Panc1 (cell line): Measurements from ENCODE around the gene VPS37B. TPM values are rescaled to one million over a fixed set of nuclear protein-coding genes. Genes with fewer than 3 reads are reported as not detected.

Experiments used
- ATAC-seq: fragments of 200-7000 bp; cut with Tn5 transposase; 2 replicates; pipeline ENCODE4 v1.9.1; 2020; ENCODE audit warnings: mild to moderate bottlenecking, moderate library complexity
- BruUV-seq: library from RNA; stranded (reverse); fragments of 400-500 nt; replicated peaks from 2 replicates; lab custom pipeline; 2021; lab: Mats Ljungman, UMichigan
- CTCF ChIA-PET: fragments of 300-600 bp; sonication (Branson Sonifier 250); formaldehyde crosslinking; loops from one replicate; lab custom pipeline; 2022; ENCODE audit warnings: antibody characterized with exemption; lab: Charles Lee
- POLR2A ChIA-PET: fragments of 300-600 bp; sonication (Branson Sonifier 250); formaldehyde crosslinking; loops from one replicate; lab custom pipeline; 2022; ENCODE audit warnings: antibody characterized with exemption; lab: Charles Lee
- DNase-seq: peaks from one replicate; pipeline ENCODE4 v3.0.0-alpha.2; 2010; ENCODE audit warnings: low read depth, low spot score
- H3K27ac ChIP-seq: 2 replicates; pipeline ENCODE4 v1.5.1; 2011; ENCODE audit warnings: mild to moderate bottlenecking, low read length, inconsistent platforms
- H3K27me3 ChIP-seq: fragments of 200-500 bp; sonication (Bioruptor generic); 2 replicates; pipeline ENCODE4 v1.6.0; 2014; ENCODE audit warnings: low read length, inconsistent platforms; ENCODE audit not compliant: control insufficient read depth, insufficient read depth
- H3K36me3 ChIP-seq: fragments of 200-500 bp; sonication (Bioruptor generic); 2 replicates; pipeline ENCODE4 v1.5.1; 2014; ENCODE audit warnings: inconsistent platforms, mild to moderate bottlenecking, low read length, moderate library complexity; ENCODE audit not compliant: control insufficient read depth, insufficient read depth
- H3K4me1 ChIP-seq: 2 replicates; pipeline ENCODE4 v1.5.1; 2011; ENCODE audit warnings: inconsistent platforms, mild to moderate bottlenecking, low read length, moderate library complexity; ENCODE audit not compliant: control insufficient read depth, insufficient read depth
- H3K4me3 ChIP-seq, 2 experiments: 2 replicates each; pipeline ENCODE4 v1.5.1; 2011 to 2012; ENCODE audit warnings: low read depth in 2 of 2, low read length in 2 of 2, mild to moderate bottlenecking in 2 of 2, inconsistent platforms in 1 of 2, moderate library complexity in 1 of 2
- H3K9me3 ChIP-seq: fragments of 200-500 bp; sonication (Bioruptor generic); 2 replicates; pipeline ENCODE4 v1.5.1; 2014; ENCODE audit warnings: low read depth, mild to moderate bottlenecking, inconsistent platforms, low read length, moderate library complexity; ENCODE audit not compliant: control insufficient read depth, insufficient read depth
- POLR2AphosphoS5 ChIP-seq: IDR thresholded peaks from 2 replicates; pipeline ENCODE4 v1.6.1; 2012; ENCODE audit warnings: mild to moderate bottlenecking, low read depth, low read length, moderate library complexity
- SIN3A ChIP-seq: IDR thresholded peaks from 2 replicates; pipeline ENCODE4 v1.6.1; 2012; ENCODE audit warnings: low read depth, mild to moderate bottlenecking, low read length, moderate library complexity, borderline replicate concordance; ENCODE audit not compliant: insufficient read depth
- TCF7L2 ChIP-seq: IDR thresholded peaks from 2 replicates; pipeline ENCODE4 v1.6.1; 2011; ENCODE audit warnings: mild to moderate bottlenecking, low read depth, low read length, inconsistent platforms
- in situ Hi-C: cut with HindIII; loops from 2 replicates; pipeline ENCODE4 v1.10.0; 2016; ENCODE audit warnings: low sequenced_read_pairs, low pct_unique_long_range_greater_than_20kb
- intact Hi-C: fragments of 100-400 bp; cut with micrococcal nuclease; formaldehyde crosslinking; loops from one replicate; pipeline ENCODE4 v1.10.0; 2022; ENCODE audit not compliant: unreplicated experiment
- total RNA-seq: library from RNA; stranded (reverse); gene quantifications from one replicate; pipeline ENCODE4 v1.2.1, GENCODE V29; 2021; ENCODE audit not compliant: unreplicated experiment
- TF ChIP-seq, protein P1 (sequence below), 2 experiments: IDR thresholded peaks; 2 replicates each; pipeline ENCODE4 v1.6.1; 2011 to 2012; ENCODE audit warnings: low read depth in 2 of 2, control low read depth in 1 of 2, low read length in 1 of 2, mild to moderate bottlenecking in 1 of 2, moderate library complexity in 1 of 2; ENCODE audit not compliant: insufficient read depth in 1 of 2
- TF ChIP-seq, protein P2 (sequence below): fragments of 450-650 bp; IDR thresholded peaks from 2 replicates; pipeline ENCODE4 v1.5.1; 2017; ENCODE audit warnings: mild to moderate bottlenecking

The VPS37B gene
- total RNA-seq, 1 experiment from 2014 or later: 76.7 TPM

DNA sequence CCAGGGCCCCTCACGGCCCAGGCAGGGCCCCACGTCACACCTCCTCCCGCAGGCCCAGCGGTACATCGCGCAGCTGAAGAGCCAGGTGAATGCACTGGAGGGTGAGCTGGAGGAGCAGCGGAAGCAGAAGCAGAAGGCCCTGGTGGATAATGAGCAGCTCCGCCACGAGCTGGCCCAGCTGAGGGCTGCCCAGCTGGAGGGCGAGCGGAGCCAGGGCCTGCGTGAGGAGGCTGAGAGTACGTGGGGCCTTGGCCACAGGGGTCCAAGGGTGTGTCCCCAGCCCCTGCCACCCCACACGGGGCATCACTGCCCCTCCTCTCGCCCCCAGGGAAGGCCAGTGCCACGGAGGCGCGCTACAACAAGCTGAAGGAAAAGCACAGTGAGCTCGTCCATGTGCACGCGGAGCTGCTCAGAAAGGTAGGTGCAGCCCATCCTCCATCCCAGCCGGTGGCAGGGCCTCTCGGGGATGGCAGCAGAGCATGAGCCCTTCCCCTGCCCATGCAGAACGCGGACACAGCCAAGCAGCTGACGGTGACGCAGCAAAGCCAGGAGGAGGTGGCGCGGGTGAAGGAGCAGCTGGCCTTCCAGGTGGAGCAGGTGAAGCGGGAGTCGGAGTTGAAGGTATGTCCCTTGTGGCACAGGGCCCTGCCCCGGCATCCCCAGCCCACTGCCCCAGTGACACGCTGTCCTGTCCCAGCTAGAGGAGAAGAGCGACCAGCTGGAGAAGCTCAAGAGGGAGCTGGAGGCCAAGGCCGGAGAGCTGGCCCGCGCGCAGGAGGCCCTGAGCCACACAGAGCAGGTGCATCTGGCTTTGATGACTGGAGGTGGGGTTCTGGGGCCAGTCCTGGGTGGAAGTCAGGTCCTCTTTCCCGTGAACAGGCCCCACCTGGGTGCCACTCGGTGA lies 39.7 kb downstream of the VPS37B start:
- no peaks in the 10 kb centered on the region for H3K9me3 ChIP-seq
- no peak for ATAC-seq
- no peak for TF ChIP-seq TCF7L2
- TF ChIP-seq, protein P1, sequence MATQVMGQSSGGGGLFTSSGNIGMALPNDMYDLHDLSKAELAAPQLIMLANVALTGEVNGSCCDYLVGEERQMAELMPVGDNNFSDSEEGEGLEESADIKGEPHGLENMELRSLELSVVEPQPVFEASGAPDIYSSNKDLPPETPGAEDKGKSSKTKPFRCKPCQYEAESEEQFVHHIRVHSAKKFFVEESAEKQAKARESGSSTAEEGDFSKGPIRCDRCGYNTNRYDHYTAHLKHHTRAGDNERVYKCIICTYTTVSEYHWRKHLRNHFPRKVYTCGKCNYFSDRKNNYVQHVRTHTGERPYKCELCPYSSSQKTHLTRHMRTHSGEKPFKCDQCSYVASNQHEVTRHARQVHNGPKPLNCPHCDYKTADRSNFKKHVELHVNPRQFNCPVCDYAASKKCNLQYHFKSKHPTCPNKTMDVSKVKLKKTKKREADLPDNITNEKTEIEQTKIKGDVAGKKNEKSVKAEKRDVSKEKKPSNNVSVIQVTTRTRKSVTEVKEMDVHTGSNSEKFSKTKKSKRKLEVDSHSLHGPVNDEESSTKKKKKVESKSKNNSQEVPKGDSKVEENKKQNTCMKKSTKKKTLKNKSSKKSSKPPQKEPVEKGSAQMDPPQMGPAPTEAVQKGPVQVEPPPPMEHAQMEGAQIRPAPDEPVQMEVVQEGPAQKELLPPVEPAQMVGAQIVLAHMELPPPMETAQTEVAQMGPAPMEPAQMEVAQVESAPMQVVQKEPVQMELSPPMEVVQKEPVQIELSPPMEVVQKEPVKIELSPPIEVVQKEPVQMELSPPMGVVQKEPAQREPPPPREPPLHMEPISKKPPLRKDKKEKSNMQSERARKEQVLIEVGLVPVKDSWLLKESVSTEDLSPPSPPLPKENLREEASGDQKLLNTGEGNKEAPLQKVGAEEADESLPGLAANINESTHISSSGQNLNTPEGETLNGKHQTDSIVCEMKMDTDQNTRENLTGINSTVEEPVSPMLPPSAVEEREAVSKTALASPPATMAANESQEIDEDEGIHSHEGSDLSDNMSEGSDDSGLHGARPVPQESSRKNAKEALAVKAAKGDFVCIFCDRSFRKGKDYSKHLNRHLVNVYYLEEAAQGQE (IDR thresholded peaks at IDR 0.05; ENCODE audit: insufficient read depth in 1 of 2, low read depth in 2 of 2, low read length in 1 of 2): no peak
- TF ChIP-seq, protein P2, sequence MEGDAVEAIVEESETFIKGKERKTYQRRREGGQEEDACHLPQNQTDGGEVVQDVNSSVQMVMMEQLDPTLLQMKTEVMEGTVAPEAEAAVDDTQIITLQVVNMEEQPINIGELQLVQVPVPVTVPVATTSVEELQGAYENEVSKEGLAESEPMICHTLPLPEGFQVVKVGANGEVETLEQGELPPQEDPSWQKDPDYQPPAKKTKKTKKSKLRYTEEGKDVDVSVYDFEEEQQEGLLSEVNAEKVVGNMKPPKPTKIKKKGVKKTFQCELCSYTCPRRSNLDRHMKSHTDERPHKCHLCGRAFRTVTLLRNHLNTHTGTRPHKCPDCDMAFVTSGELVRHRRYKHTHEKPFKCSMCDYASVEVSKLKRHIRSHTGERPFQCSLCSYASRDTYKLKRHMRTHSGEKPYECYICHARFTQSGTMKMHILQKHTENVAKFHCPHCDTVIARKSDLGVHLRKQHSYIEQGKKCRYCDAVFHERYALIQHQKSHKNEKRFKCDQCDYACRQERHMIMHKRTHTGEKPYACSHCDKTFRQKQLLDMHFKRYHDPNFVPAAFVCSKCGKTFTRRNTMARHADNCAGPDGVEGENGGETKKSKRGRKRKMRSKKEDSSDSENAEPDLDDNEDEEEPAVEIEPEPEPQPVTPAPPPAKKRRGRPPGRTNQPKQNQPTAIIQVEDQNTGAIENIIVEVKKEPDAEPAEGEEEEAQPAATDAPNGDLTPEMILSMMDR: no peak
- TF ChIP-seq SIN3A: no peak
- TF ChIP-seq POLR2AphosphoS5: no peak
- no peak overlapping the region for H3K4me3 ChIP-seq
- CTCF ChIA-PET: interaction anchor here (0.9 kb wide), 1 partner anchor 63 kb away, joined by 4 read pairs; no protein-coding TSS in a partner anchor
- in situ Hi-C loops: no loop called here
- TSS peak; percentile 43 for BruUV-seq
- H3K27ac ChIP-seq: no peak overlapping the region
- H3K27me3 ChIP-seq: no peaks in the 10 kb centered on the region
- intact Hi-C loops: no loop called here
- peaks cover 11% of the 10 kb centered on the region for H3K4me1 ChIP-seq
- no peak for DNase-seq
- POLR2A ChIA-PET: interaction anchor here (0.6 kb wide), 1 partner anchor 31 kb away, joined by 17 read pairs; no protein-coding TSS in a partner anchor
- no peaks in the 10 kb centered on the region for H3K36me3 ChIP-seq

DNA sequence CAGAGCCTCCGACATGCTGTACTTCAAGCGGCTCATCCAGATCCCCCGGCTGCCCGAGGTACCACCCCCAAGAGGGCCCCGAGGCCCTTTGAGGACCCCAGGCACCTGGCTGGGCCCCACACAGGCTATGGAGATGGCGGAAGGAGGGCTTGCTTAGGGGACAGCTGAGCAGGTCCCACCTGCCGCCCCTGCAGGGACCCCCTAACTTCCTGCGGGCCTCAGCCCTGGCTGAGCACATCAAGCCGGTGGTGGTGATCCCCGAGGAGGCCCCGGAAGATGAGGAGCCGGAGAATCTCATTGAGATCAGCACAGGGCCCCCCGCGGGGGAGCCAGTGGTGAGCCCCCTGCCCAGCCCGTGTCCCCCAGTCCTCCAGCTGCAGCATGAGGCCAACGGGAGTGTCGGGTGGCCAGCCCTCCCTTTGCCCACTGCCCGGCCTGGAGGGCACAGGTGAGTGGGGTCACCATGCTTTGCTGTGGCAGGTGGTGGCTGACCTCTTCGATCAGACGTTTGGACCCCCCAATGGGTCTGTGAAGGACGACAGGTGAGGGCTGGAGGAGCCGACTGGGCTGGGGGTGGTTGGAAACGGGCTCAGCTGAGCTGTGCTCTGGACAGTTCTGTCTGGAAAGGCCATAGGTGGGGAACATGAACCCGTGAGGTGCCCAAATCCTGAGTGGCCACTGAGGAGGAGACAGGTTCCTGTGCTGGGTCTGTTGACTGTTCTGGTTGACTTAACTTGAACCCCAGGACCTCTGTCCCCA lies 40.7 kb downstream of the VPS37B start:
- no TSS peak for BruUV-seq
- TF ChIP-seq, protein P1 (IDR thresholded peaks at IDR 0.05; ENCODE audit: insufficient read depth in 1 of 2, low read depth in 2 of 2, low read length in 1 of 2): no peak
- TF ChIP-seq POLR2AphosphoS5 (no peak), SIN3A (no peak), TCF7L2 (no peak)
- TF ChIP-seq, protein P2: no peak
- Histone ChIP-seq H3K27me3 (no peaks in the 10 kb centered on the region), H3K4me3 (no peak overlapping the region), H3K36me3 (no peaks in the 10 kb centered on the region), H3K27ac (no peak overlapping the region), H3K9me3 (no peaks in the 10 kb centered on the region), H3K4me1 (peaks cover 4% of the 10 kb centered on the region; the same call in 1 of the 2 replicates)
- no peak for ATAC-seq
- intact Hi-C loops: no loop called here
- ChIA-PET CTCF (interaction anchor here (0.9 kb wide), 1 partner anchor 62 kb away, joined by 4 read pairs; no protein-coding TSS in a partner anchor), POLR2A (no interaction called here)
- DNase-seq: no peak
- in situ Hi-C loops: no loop called here
